HEK293 (cell line): Measurements from ENCODE around the gene FGD4.

Experiments
- CTCF ChIA-PET: fragments of 350-600 bp; formaldehyde crosslinking; extraction: SDS; loops from one replicate; lab custom pipeline; 2021; ENCODE audit warnings: antibody characterized with exemption; lab: Yijun Ruan, JAX
- POLR2A ChIA-PET: fragments of 300-600 bp; formaldehyde crosslinking; extraction: SDS; loops from one replicate; lab custom pipeline; 2020; ENCODE audit warnings: antibody characterized with exemption, inconsistent platforms; lab: Yijun Ruan, JAX
- H3K27ac ChIP-seq: fragments of 200-500 bp; sonication (Bioruptor generic); 2 replicates; pipeline ENCODE4 v1.5.1; 2014; ENCODE audit warnings: low read depth, low read length, control low read depth, inconsistent platforms; ENCODE audit errors: extremely low read depth
- H3K36me3 ChIP-seq, 2 experiments: fragments of 200-500 bp in 1 of 2; sonication (Bioruptor generic) in 1 of 2; 1 replicate in 1 of 2; 2 replicates in 1 of 2; pipeline ENCODE4 v1.5.1; 2014 to 2017; ENCODE audit warnings: inconsistent platforms in 2 of 2, low read length in 2 of 2; ENCODE audit not compliant: control insufficient read depth in 2 of 2, insufficient read depth in 1 of 2
- H3K4me1 ChIP-seq: fragments of 200-500 bp; sonication (Bioruptor generic); 2 replicates; pipeline ENCODE4 v1.5.1; 2014; ENCODE audit warnings: mild to moderate bottlenecking, low read length, inconsistent platforms; ENCODE audit not compliant: control insufficient read depth, insufficient read depth
- H3K4me3 ChIP-seq: 2 replicates; pipeline ENCODE4 v1.5.1; 2011; ENCODE audit warnings: low read depth, mild to moderate bottlenecking, control low read depth, low read length, moderate library complexity
- H3K9me3 ChIP-seq: fragments of 200-500 bp; sonication (Bioruptor generic); 2 replicates; pipeline ENCODE4 v1.5.1; 2014; ENCODE audit warnings: low read depth, low read length, inconsistent platforms; ENCODE audit not compliant: control insufficient read depth, insufficient read depth
- ATF2 ChIP-seq: fragments of 450-650 bp; formaldehyde crosslinking; IDR thresholded peaks from 2 replicates; pipeline ENCODE4 v1.5.1; 2016; ENCODE audit warnings: missing biosample characterization, missing genetic modification characterization, low read depth
- MYNN ChIP-seq: fragments of 450-650 bp; formaldehyde crosslinking; IDR thresholded peaks from 2 replicates; pipeline ENCODE4 v1.5.1; 2016; ENCODE audit warnings: missing biosample characterization, missing genetic modification characterization, borderline replicate concordance
- PRDM6 ChIP-seq: fragments of 450-650 bp; formaldehyde crosslinking; IDR thresholded peaks from 2 replicates; pipeline ENCODE4 v1.5.1; 2017; ENCODE audit warnings: missing biosample characterization, missing genetic modification characterization
- SP2 ChIP-seq: fragments of 450-650 bp; formaldehyde crosslinking; IDR thresholded peaks from 2 replicates; pipeline ENCODE4 v1.5.1; 2016; ENCODE audit warnings: missing biosample characterization, missing genetic modification characterization
- YY1 ChIP-seq: fragments of 450-650 bp; formaldehyde crosslinking; IDR thresholded peaks from 2 replicates; pipeline ENCODE4 v1.5.1; 2018; ENCODE audit warnings: missing biosample characterization, missing genetic modification characterization
- YY2 ChIP-seq: fragments of 450-650 bp; formaldehyde crosslinking; IDR thresholded peaks from 2 replicates; pipeline ENCODE4 v1.5.1; 2016; ENCODE audit warnings: missing biosample characterization, missing genetic modification characterization
- ZBTB17 ChIP-seq: fragments of 450-650 bp; formaldehyde crosslinking; IDR thresholded peaks from 2 replicates; pipeline ENCODE4 v1.5.1; 2016; ENCODE audit warnings: missing biosample characterization, missing genetic modification characterization
- ZBTB21 ChIP-seq: fragments of 450-650 bp; formaldehyde crosslinking; IDR thresholded peaks from 2 replicates; pipeline ENCODE4 v1.5.1; 2017; ENCODE audit warnings: missing biosample characterization, missing genetic modification characterization
- ZNF133 ChIP-seq: fragments of 450-650 bp; formaldehyde crosslinking; IDR thresholded peaks from 2 replicates; pipeline ENCODE4 v1.5.1; 2016; ENCODE audit warnings: missing biosample characterization, missing genetic modification characterization
- ZNF175 ChIP-seq: fragments of 450-650 bp; formaldehyde crosslinking; IDR thresholded peaks from 2 replicates; pipeline ENCODE4 v1.5.1; 2016; ENCODE audit warnings: missing biosample characterization, missing genetic modification characterization
- ZNF214 ChIP-seq: fragments of 450-650 bp; formaldehyde crosslinking; IDR thresholded peaks from 2 replicates; pipeline ENCODE4 v1.5.1; 2017; ENCODE audit warnings: missing biosample characterization, mild to moderate bottlenecking, missing genetic modification characterization, borderline replicate concordance
- ZNF23 ChIP-seq: fragments of 450-650 bp; formaldehyde crosslinking; IDR thresholded peaks from 2 replicates; pipeline ENCODE4 v1.5.1; 2016; ENCODE audit warnings: missing biosample characterization, missing genetic modification characterization, borderline replicate concordance
- ZNF280C ChIP-seq: fragments of 450-650 bp; formaldehyde crosslinking; IDR thresholded peaks from 2 replicates; pipeline ENCODE4 v1.5.1; 2016; ENCODE audit warnings: missing biosample characterization, missing genetic modification characterization
- ZNF394 ChIP-seq: fragments of 450-650 bp; formaldehyde crosslinking; IDR thresholded peaks from 2 replicates; pipeline ENCODE4 v1.5.1; 2016; ENCODE audit warnings: missing biosample characterization, missing genetic modification characterization, mild to moderate bottlenecking, moderate library complexity, borderline replicate concordance
- ZNF664 ChIP-seq: fragments of 450-650 bp; formaldehyde crosslinking; IDR thresholded peaks from 2 replicates; pipeline ENCODE4 v1.5.1; 2016; ENCODE audit warnings: missing biosample characterization, missing genetic modification characterization
- ZNF670 ChIP-seq: fragments of 450-650 bp; formaldehyde crosslinking; IDR thresholded peaks from 2 replicates; pipeline ENCODE4 v1.5.1; 2016; ENCODE audit warnings: missing biosample characterization, missing genetic modification characterization, low read depth

FGD4 gene

DNA sequence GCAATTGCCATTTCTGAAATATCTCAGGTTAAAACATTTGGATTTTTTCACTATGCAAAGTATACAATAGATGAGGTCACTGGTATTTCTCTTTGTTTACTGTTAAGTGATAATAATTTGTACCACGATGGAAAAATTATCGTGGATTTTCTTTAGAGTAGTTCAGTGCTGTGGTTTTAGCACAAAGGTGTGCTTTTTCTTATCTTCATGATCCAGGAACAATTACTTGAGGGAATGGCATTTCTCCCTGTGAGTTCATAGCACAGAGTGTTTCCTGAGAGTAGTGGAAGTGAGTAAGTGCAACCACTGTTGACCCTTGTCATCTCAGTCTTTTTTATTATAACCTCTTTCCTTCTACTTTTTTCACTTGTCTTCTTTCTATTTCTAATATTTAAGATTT lies 86.8 kb downstream of the FGD4 start:
- no peak overlapping the region for H3K27ac ChIP-seq
- POLR2A ChIA-PET: no interaction called here

GRCh38 chr12:32488132-32488531 lies 88.8 kb downstream of the FGD4 start:
- no peaks in the 10 kb centered on the region for H3K36me3 ChIP-seq
- H3K27ac ChIP-seq: no peak overlapping the region
- 0 out of 2 replicates have a peak, but pooled peaks cover 2% of the 10 kb centered on the region for H3K4me1 ChIP-seq
- TF ChIP-seq ZBTB17 (tag by site-specific recombination) (no peak), ZNF670 (no peak), ZNF175 (no peak), MYNN (tag by site-specific recombination) (no peak), PRDM6 (peak; percentile 28), ZBTB21 (tag by site-specific recombination) (no peak), ZNF23 (tag by site-specific recombination) (no peak)
- TF ChIP-seq, all 188 proteins: peak for 1
- Histone ChIP-seq H3K4me3 (no peak overlapping the region), H3K9me3 (no peaks in the 10 kb centered on the region)
- ChIA-PET POLR2A (no interaction called here), CTCF (interaction anchor here (0.7 kb wide), 1 partner anchor 168 kb away, joined by 3 read pairs; no protein-coding TSS in a partner anchor)

More for the DNA sequence above, 86.8 kb downstream of the FGD4 start:
- CTCF ChIA-PET: no interaction called here
- H3K9me3 ChIP-seq: no peaks in the 10 kb centered on the region
- TF ChIP-seq ATF2 (tag by site-specific recombination) (0 out of 2 replicates have a peak, but pooled peaks have one; percentile 44), ZNF280C (no peak), PRDM6 (peak; percentile 53; the same call in 1 of the 2 replicates), YY2 (tag by site-specific recombination) (no peak), YY1 (tag by site-specific recombination) (no peak), SP2 (no peak), ZNF214 (tag by site-specific recombination) (no peak)
- no peak overlapping the region for H3K4me3 ChIP-seq
- no peaks in the 10 kb centered on the region for H3K36me3 ChIP-seq
- 0 out of 2 replicates have a peak, but pooled peaks cover 2% of the 10 kb centered on the region for H3K4me1 ChIP-seq

GRCh38 chr12:32489070-32489469 lies 89.7 kb downstream of the FGD4 start:
- POLR2A ChIA-PET: no interaction called here
- TF ChIP-seq ZNF664 (tag by site-specific recombination): peak; percentile 18; the same call in 1 of the 2 replicates
- no peak for TF ChIP-seq ZNF394 (tag by site-specific recombination)
- TF ChIP-seq ZNF133 (tag by site-specific recombination): no peak
- TF ChIP-seq SP2: no peak

More at GRCh38 chr12:32489070-32489469, 89.7 kb downstream of the FGD4 start:
- CTCF ChIA-PET: no interaction called here
- Histone ChIP-seq H3K4me1 (0 out of 2 replicates have a peak, but pooled peaks cover 2% of the 10 kb centered on the region), H3K9me3 (no peaks in the 10 kb centered on the region), H3K36me3 (no peaks in the 10 kb centered on the region), H3K27ac (no peak overlapping the region), H3K4me3 (no peak overlapping the region)
